HepG2 (cell line): ENCODE measurements around the gene PRR11. TPM values are rescaled to one million over a fixed set of nuclear protein-coding genes. Genes with fewer than 3 reads are reported as not detected.
A peak's percentile ranks its signal among the peaks of the same experiment; 100 is the strongest.

Experiments
- AGO1 ChIP-seq: fragments of 200-400 bp; formaldehyde crosslinking; IDR thresholded peaks from 2 replicates; pipeline ENCODE4 v1.6.1; 2017; ENCODE audit warnings: mild to moderate bottlenecking, low read depth, low read length, moderate library complexity; ENCODE audit not compliant: poor library complexity, severe bottlenecking
- ATAD3A ChIP-seq: sonication (generic); formaldehyde crosslinking; IDR thresholded peaks from 2 replicates; pipeline ENCODE4 v1.4.0; 2020; ENCODE audit warnings: missing genetic modification reagents
- CBFB ChIP-seq: sonication (generic); formaldehyde crosslinking; IDR thresholded peaks from 2 replicates; pipeline ENCODE4 v1.4.0; 2020; ENCODE audit warnings: missing genetic modification reagents
- CBX5 ChIP-seq: sonication (generic); formaldehyde crosslinking; IDR thresholded peaks from 2 replicates; pipeline ENCODE4 v1.4.0; 2020; ENCODE audit warnings: missing genetic modification reagents, borderline replicate concordance
- CCDC6 ChIP-seq: sonication (generic); formaldehyde crosslinking; IDR thresholded peaks from 2 replicates; pipeline ENCODE4 v1.8.1; 2022; ENCODE audit warnings: mild to moderate bottlenecking, missing genetic modification reagents, moderate library complexity
- GATAD1 ChIP-seq: IDR thresholded peaks from 2 replicates; pipeline ENCODE4 v1.6.1; 2016; ENCODE audit warnings: missing genetic modification reagents, missing compliant biosample characterization
- GLI4 ChIP-seq: sonication (generic); formaldehyde crosslinking; IDR thresholded peaks from 2 replicates; pipeline ENCODE4 v1.5.1; 2020; ENCODE audit warnings: missing genetic modification reagents, mild to moderate bottlenecking, moderate library complexity, borderline replicate concordance
- HOXD1 ChIP-seq: sonication (generic); formaldehyde crosslinking; IDR thresholded peaks from 2 replicates; pipeline ENCODE4 v1.5.0; 2020; ENCODE audit warnings: missing genetic modification reagents
- MTF2 ChIP-seq: sonication (generic); formaldehyde crosslinking; IDR thresholded peaks from 2 replicates; pipeline ENCODE4 v1.5.0; 2020; ENCODE audit warnings: missing genetic modification reagents, borderline replicate concordance
- MYC ChIP-seq: sonication (generic); formaldehyde crosslinking; IDR thresholded peaks from 2 replicates; pipeline ENCODE4 v1.9.0; 2021; ENCODE audit warnings: missing genetic modification reagents, borderline replicate concordance
- POGK ChIP-seq: sonication (generic); formaldehyde crosslinking; conservative IDR thresholded peaks from 2 replicates; pipeline ENCODE4 v1.8.0; 2022; ENCODE audit warnings: mild to moderate bottlenecking, moderate library complexity, missing genetic modification reagents
- RAD51 ChIP-seq: fragments of 450-650 bp; IDR thresholded peaks from 2 replicates; pipeline ENCODE4 v1.6.1; 2016; ENCODE audit warnings: borderline replicate concordance
- SOX5 ChIP-seq: IDR thresholded peaks from 2 replicates; pipeline ENCODE4 v1.6.1; 2016; ENCODE audit warnings: borderline replicate concordance
- SP1 ChIP-seq, 2 experiments: fragments of 450-650 bp in 1 of 2; sonication (generic) in 1 of 2; formaldehyde crosslinking in 1 of 2; IDR thresholded peaks; 2 replicates each; pipeline versions ENCODE4 v1.4.0 to v1.6.1; 2016 to 2020; ENCODE audit warnings: missing genetic modification reagents in 1 of 2
- SPEN ChIP-seq: sonication (generic); formaldehyde crosslinking; IDR thresholded peaks from 2 replicates; pipeline ENCODE4 v1.5.1; 2020; ENCODE audit warnings: low read depth, mild to moderate bottlenecking, missing genetic modification reagents
- ZBTB49 ChIP-seq: sonication (generic); formaldehyde crosslinking; IDR thresholded peaks from 2 replicates; pipeline ENCODE4 v1.4.0; 2020; ENCODE audit warnings: missing genetic modification reagents, borderline replicate concordance
- ZFAT ChIP-seq: sonication (generic); formaldehyde crosslinking; conservative IDR thresholded peaks from 2 replicates; pipeline ENCODE4 v1.8.1; 2023; ENCODE audit warnings: missing genetic modification reagents, inconsistent platforms
- ZFY ChIP-seq: sonication (generic); formaldehyde crosslinking; IDR thresholded peaks from 2 replicates; pipeline ENCODE4 v1.4.0; 2020; ENCODE audit warnings: missing genetic modification reagents
- ZNF136 ChIP-seq: sonication (generic); formaldehyde crosslinking; IDR thresholded peaks from 2 replicates; pipeline ENCODE4 v1.8.1; 2022; ENCODE audit warnings: low read depth, mild to moderate bottlenecking, moderate library complexity, missing genetic modification reagents
- ZNF367 ChIP-seq: sonication (generic); formaldehyde crosslinking; IDR thresholded peaks from 2 replicates; pipeline ENCODE4 v1.4.0; 2020; ENCODE audit warnings: missing genetic modification reagents, borderline replicate concordance
- ZNF775 ChIP-seq: sonication (generic); formaldehyde crosslinking; IDR thresholded peaks from 2 replicates; pipeline ENCODE4 v1.4.0; 2020; ENCODE audit warnings: missing genetic modification reagents, mild to moderate bottlenecking, moderate library complexity, borderline replicate concordance
- ZNF777 ChIP-seq: sonication (generic); formaldehyde crosslinking; IDR thresholded peaks from 2 replicates; pipeline ENCODE4 v1.4.0; 2020; ENCODE audit warnings: missing genetic modification reagents
- polyA plus RNA-seq, 8 experiments: library from polyadenylated mRNA; depleted of rRNA in 3 of 8; stranded (reverse) in 7 of 8; unstranded in 1 of 8; fragments of >200 nt; fragmentation: Illumina TruSeq in 4 of 8; extraction: Trizol in 4 of 8; gene quantifications; 2 replicates each; pipeline versions ENCODE4 v1.2.1 to v1.2.3, GENCODE V29; 2011 to 2016; ENCODE audit warnings: low read depth in 4 of 8, missing spikeins in 1 of 8, mixed read lengths in 1 of 8; ENCODE audit not compliant: insufficient read depth in 1 of 8
- total RNA-seq, 5 experiments: library from RNA; depleted of rRNA; stranded (reverse); fragments of >200 nt; fragmentation: Illumina TruSeq; extraction: Trizol; gene quantifications; 2 replicates each; pipeline ENCODE4 v1.2.3, GENCODE V29; 2016; ENCODE audit warnings: low read depth in 1 of 5
- TF ChIP-seq, protein P1 (sequence below): IDR thresholded peaks from 2 replicates; pipeline ENCODE4 v1.6.1; 2012; ENCODE audit warnings: inconsistent platforms
- TF ChIP-seq, protein P2 (sequence below): sonication (generic); formaldehyde crosslinking; IDR thresholded peaks from 2 replicates; pipeline ENCODE4 v1.9.0; 2021; ENCODE audit warnings: missing genetic modification reagents, mild to moderate bottlenecking, borderline replicate concordance

PRR11 gene
- total and polyA plus RNA-seq, 2 of the 13 experiments (the other 11 are each of a cell fraction or from before 2014, with no cell fraction given): 35.7 to 39.2 TPM

DNA sequence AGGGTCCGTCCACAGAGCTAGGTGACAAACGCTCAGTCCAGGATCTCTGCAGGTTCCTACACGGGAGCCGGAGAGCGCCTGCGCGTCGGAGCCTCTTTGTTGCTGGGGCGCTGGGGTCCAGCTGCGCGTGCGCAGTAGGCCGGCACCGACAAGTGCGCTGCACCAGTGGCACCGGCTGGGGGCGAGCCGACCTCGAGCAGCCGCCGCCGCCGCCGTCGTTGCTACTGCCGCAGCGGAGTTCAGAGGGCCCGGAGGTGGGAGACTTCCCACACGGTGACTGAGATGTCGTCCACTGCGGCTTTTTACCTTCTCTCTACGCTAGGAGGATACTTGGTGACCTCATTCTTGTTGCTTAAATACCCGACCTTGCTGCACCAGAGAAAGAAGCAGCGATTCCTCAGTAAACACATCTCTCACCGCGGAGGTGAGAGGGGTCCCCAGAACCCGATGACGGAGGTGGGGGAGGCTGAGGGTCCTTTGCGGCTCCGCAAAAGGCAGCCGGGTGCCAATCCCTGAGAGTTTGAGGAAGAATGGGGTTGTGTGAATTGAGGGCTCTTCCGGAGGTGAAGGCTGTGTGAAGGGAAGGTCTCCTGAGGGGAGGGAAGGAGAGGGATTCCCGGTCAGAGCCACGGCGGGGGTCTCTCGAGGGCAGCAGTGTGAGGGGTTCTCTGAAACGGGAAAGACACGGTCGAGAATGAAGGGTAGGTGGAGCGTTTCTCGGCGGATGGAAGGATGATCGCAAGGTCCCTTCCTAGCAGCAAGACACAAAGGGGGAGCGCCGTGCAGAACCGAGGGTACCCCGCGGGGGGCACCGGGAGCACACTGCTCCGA, 65.0 kb downstream of the PRR11 start, which contains the start of gene GDPD1 (continued):
- peak; percentile 88 for TF ChIP-seq ZNF775 (CRISPR knock-in tag)
- TF ChIP-seq ZNF777 (CRISPR knock-in tag): peak; percentile 95
- TF ChIP-seq RAD51: no peak
- TF ChIP-seq CBFB (CRISPR knock-in tag): no peak
- peak; percentile 70; the same call in 1 of the 2 replicates for TF ChIP-seq MYC (CRISPR knock-in tag)
- peak; percentile 17; the same call in 1 of the 2 replicates for TF ChIP-seq ZNF136 (CRISPR knock-in tag)
- TF ChIP-seq, protein P1, sequence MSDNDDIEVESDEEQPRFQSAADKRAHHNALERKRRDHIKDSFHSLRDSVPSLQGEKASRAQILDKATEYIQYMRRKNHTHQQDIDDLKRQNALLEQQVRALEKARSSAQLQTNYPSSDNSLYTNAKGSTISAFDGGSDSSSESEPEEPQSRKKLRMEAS: peak; percentile 71
- TF ChIP-seq, protein P2, sequence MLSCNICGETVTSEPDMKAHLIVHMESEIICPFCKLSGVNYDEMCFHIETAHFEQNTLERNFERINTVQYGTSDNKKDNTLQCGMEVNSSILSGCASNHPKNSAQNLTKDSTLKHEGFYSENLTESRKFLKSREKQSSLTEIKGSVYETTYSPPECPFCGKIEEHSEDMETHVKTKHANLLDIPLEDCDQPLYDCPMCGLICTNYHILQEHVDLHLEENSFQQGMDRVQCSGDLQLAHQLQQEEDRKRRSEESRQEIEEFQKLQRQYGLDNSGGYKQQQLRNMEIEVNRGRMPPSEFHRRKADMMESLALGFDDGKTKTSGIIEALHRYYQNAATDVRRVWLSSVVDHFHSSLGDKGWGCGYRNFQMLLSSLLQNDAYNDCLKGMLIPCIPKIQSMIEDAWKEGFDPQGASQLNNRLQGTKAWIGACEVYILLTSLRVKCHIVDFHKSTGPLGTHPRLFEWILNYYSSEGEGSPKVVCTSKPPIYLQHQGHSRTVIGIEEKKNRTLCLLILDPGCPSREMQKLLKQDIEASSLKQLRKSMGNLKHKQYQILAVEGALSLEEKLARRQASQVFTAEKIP: no peak
- TF ChIP-seq ZFY: peak; percentile 73
- TF ChIP-seq MTF2 (CRISPR knock-in tag): peak; percentile 72; the same call in 1 of the 2 replicates
- TF ChIP-seq ZFAT (CRISPR knock-in tag): no peak
- TF ChIP-seq CBX5 (CRISPR knock-in tag): peak; percentile 40; the same call in 1 of the 2 replicates
- TF ChIP-seq CCDC6 (CRISPR knock-in tag): peak; percentile 38; the same call in 1 of the 2 replicates
- TF ChIP-seq ZBTB49 (CRISPR knock-in tag): no peak
- peak; percentile 88 for TF ChIP-seq SPEN (CRISPR knock-in tag)
- no peak for TF ChIP-seq ZNF367 (CRISPR knock-in tag)
- TF ChIP-seq GLI4 (CRISPR knock-in tag): no peak
- TF ChIP-seq HOXD1 (CRISPR knock-in tag): peak; percentile 43; the same call in 1 of the 2 replicates
- TF ChIP-seq GATAD1: peak; percentile 75
- no peak for TF ChIP-seq ATAD3A (CRISPR knock-in tag)
- peak; percentile 54; the same call in 1 of the 2 replicates for TF ChIP-seq SOX5 (CRISPR knock-in tag)
- no peak for TF ChIP-seq AGO1
- no peak for TF ChIP-seq SP1 (IDR thresholded peaks at IDR 0.05)
- TF ChIP-seq SP1 (CRISPR knock-in tag; IDR thresholded peaks at IDR 0.05): no peak
- TF ChIP-seq POGK (CRISPR knock-in tag): peak; percentile 75; the same call in 1 of the 2 replicates
